RWPE2 (cell line): Measurements from ENCODE around the gene THSD4.

ENCODE experiments used
- ATAC-seq: fragments of 200-7000 bp; cut with Tn5 transposase; 3 replicates; pipeline ENCODE4 v1.9.1; 2021; ENCODE audit warnings: low read depth
- DNase-seq: peaks from one replicate; pipeline ENCODE4 v3.0.0-alpha.2; 2020; ENCODE audit warnings: low spot score
- H3K27ac ChIP-seq: fragments of 450-650 bp; 2 replicates; pipeline ENCODE4 v1.5.1; 2017; ENCODE audit warnings: mild to moderate bottlenecking; ENCODE audit not compliant: poor library complexity, severe bottlenecking
- H3K27me3 ChIP-seq: fragments of 250-450 bp; sonication (Bioruptor Pico); 2 replicates; pipeline ENCODE4 v1.5.1; 2021; ENCODE audit warnings: mild to moderate bottlenecking, moderate library complexity; ENCODE audit not compliant: insufficient read depth, poor library complexity, severe bottlenecking
- H3K36me3 ChIP-seq: fragments of 250-450 bp; sonication (Bioruptor Pico); 2 replicates; pipeline ENCODE4 v1.5.1; 2020; ENCODE audit warnings: low read depth, mild to moderate bottlenecking, moderate library complexity
- H3K4me1 ChIP-seq: fragments of 250-450 bp; sonication (Bioruptor Pico); 2 replicates; pipeline ENCODE4 v1.5.1; 2021; ENCODE audit warnings: mild to moderate bottlenecking, moderate library complexity; ENCODE audit not compliant: insufficient read depth, poor library complexity, severe bottlenecking
- H3K4me3 ChIP-seq: fragments of 250-450 bp; sonication (Bioruptor Pico); 2 replicates; pipeline ENCODE4 v1.5.1; 2021; ENCODE audit warnings: mild to moderate bottlenecking, moderate library complexity; ENCODE audit not compliant: severe bottlenecking
- H3K9me3 ChIP-seq: fragments of 250-450 bp; sonication (Bioruptor Pico); 2 replicates; pipeline ENCODE4 v1.5.1; 2021; ENCODE audit warnings: mild to moderate bottlenecking, moderate library complexity; ENCODE audit not compliant: severe bottlenecking
- CTCF ChIP-seq: fragments of 450-650 bp; IDR thresholded peaks from one replicate; pipeline ENCODE4 v1.5.1; 2017; ENCODE audit warnings: mild to moderate bottlenecking, moderate library complexity; ENCODE audit not compliant: poor library complexity, severe bottlenecking

The THSD4 gene

GRCh38 chr15:71598741-71599140 lies 483.5 kb downstream of the THSD4 start:
- no peaks in the 10 kb centered on the region for H3K36me3 ChIP-seq
- ATAC-seq (no peak), DNase-seq (no peak)
- TF ChIP-seq CTCF, result no peak
- H3K4me3 ChIP-seq, result no peak overlapping the region
- H3K9me3 ChIP-seq, result no peaks in the 10 kb centered on the region
- no peaks in the 10 kb centered on the region for H3K27me3 ChIP-seq
- no peak overlapping the region for H3K27ac ChIP-seq
- H3K4me1 ChIP-seq, result peaks cover 12% of the 10 kb centered on the region

GRCh38 chr15:71599418-71600151 lies 484.3 kb downstream of the THSD4 start:
- no peak for ATAC-seq
- no peak overlapping the region for H3K4me3 ChIP-seq
- H3K9me3 ChIP-seq, result no peaks in the 10 kb centered on the region
- TF ChIP-seq CTCF, result no peak
- DNase-seq, result no peak
- H3K27ac ChIP-seq, result no peak overlapping the region
- H3K4me1 ChIP-seq, result peaks cover 12% of the 10 kb centered on the region
- no peaks in the 10 kb centered on the region for H3K27me3 ChIP-seq
- no peaks in the 10 kb centered on the region for H3K36me3 ChIP-seq

- Histone ChIP-seq H3K4me1 (peaks cover 12% of the 10 kb centered on the region), H3K4me3 (no peak overlapping the region), H3K36me3 (no peaks in the 10 kb centered on the region), H3K27me3 (no peaks in the 10 kb centered on the region), H3K9me3 (no peaks in the 10 kb centered on the region), H3K27ac (no peak overlapping the region)
- DNase-seq (no peak), ATAC-seq (peak; percentile 57)
- no peak for TF ChIP-seq CTCF
Observed at GRCh38 chr15:71600237-71600636, 485.0 kb downstream of the THSD4 start.

GRCh38 chr15:71601038-71601834 lies 486.0 kb downstream of the THSD4 start:
- DNase-seq, result no peak
- Histone ChIP-seq H3K9me3 (no peaks in the 10 kb centered on the region), H3K36me3 (no peaks in the 10 kb centered on the region), H3K27ac (no peak overlapping the region), H3K27me3 (no peaks in the 10 kb centered on the region), H3K4me3 (no peak overlapping the region), H3K4me1 (peaks cover 11% of the 10 kb centered on the region)
- no peak for ATAC-seq
- no peak for TF ChIP-seq CTCF

- DNase-seq (no peak), ATAC-seq (no peak)
- TF ChIP-seq CTCF, result no peak
- H3K9me3 ChIP-seq, result no peaks in the 10 kb centered on the region
- H3K36me3 ChIP-seq, result no peaks in the 10 kb centered on the region
- no peaks in the 10 kb centered on the region for H3K27me3 ChIP-seq
- H3K27ac ChIP-seq, result no peak overlapping the region
- peaks cover 8% of the 10 kb centered on the region for H3K4me1 ChIP-seq
- H3K4me3 ChIP-seq, result no peak overlapping the region
Observed at GRCh38 chr15:71603379-71603778, 488.1 kb downstream of the THSD4 start.
